Pulmonary artery endothelial cell (primary cell): ENCODE data around the gene SPON2. TPM values are rescaled to one million over a fixed set of nuclear protein-coding genes. Genes with fewer than 3 reads are reported as not detected.

Source experiments
- DNase-seq: peaks from one replicate; pipeline ENCODE4 v3.0.0-alpha.2; 2011; ENCODE audit warnings: low read depth, low spot score
- total RNA-seq: library from RNA; depleted of rRNA; stranded (reverse); fragments of >200 nt; gene quantifications from 2 replicates; pipeline ENCODE4 v1.2.3, GENCODE V29; 2014

Gene SPON2
- 0.07 and 0.28 TPM in 2 replicates for total RNA-seq

- DNase-seq = no peak
Measured at GRCh38 chr4:1172228-1172851, at the start of gene SPON2. TSS of gene SPON2 (minus strand) at chr4:1172583.

- DNase-seq = no peak
Measured at GRCh38 chr4:1221155-1221870, 48.9 kb upstream of the SPON2 start.

- DNase-seq = no peak
Measured at GRCh38 chr4:1220566-1220965, 48.2 kb upstream of the SPON2 start.

- DNase-seq = no peak
Measured at GRCh38 chr4:1219566-1219950, 47.2 kb upstream of the SPON2 start.

- no peak for DNase-seq
Measured at GRCh38 chr4:1218634-1219565, 46.5 kb upstream of the SPON2 start.

GRCh38 chr4:1217366-1217765, 45.0 kb upstream of the SPON2 start:
- no peak for DNase-seq

GRCh38 chr4:1216869-1217294, 44.5 kb upstream of the SPON2 start:
- DNase-seq = no peak

GRCh38 chr4:1216076-1216614, 43.8 kb upstream of the SPON2 start:
- no peak for DNase-seq

- no peak for DNase-seq
Measured at GRCh38 chr4:1215141-1216075, 43.0 kb upstream of the SPON2 start.

GRCh38 chr4:1214101-1215095, 42.0 kb upstream of the SPON2 start:
- no peak for DNase-seq

GRCh38 chr4:1213336-1213995, 41.1 kb upstream of the SPON2 start:
- no peak for DNase-seq

- no peak for DNase-seq
Measured at GRCh38 chr4:1212546-1213335, 40.4 kb upstream of the SPON2 start.

GRCh38 chr4:1211891-1212545, 39.6 kb upstream of the SPON2 start:
- DNase-seq = no peak

- no peak for DNase-seq
Measured at GRCh38 chr4:1211371-1211770, 39.0 kb upstream of the SPON2 start.

- no peak for DNase-seq
Measured at GRCh38 chr4:1210971-1211370, 38.6 kb upstream of the SPON2 start.

GRCh38 chr4:1210241-1210841, 38.0 kb upstream of the SPON2 start:
- DNase-seq = no peak

- DNase-seq = no peak
Measured at GRCh38 chr4:1209821-1210220, 37.4 kb upstream of the SPON2 start.
